Left ventricle myocardium superior (tissue), 1 donor: ENCODE measurements around the gene RFX3. TPM values are rescaled to one million over a fixed set of nuclear protein-coding genes. Genes with fewer than 3 reads are reported as not detected.

Experiments
- ATAC-seq: fragments of 200-7000 bp; cut with Tn5 transposase; one replicate; pipeline ENCODE4 v1.9.1; 2020; ENCODE audit warnings: mild to moderate bottlenecking, moderate library complexity
- DNase-seq: peaks from one replicate; pipeline ENCODE4 v3.0.0-alpha.2; 2020
- intact Hi-C: fragments of 100-400 bp; cut with micrococcal nuclease; formaldehyde crosslinking; loops from one replicate; pipeline ENCODE4 v1.11.0; 2022
- total RNA-seq: library from RNA; stranded (reverse); fragmentation: NEBNext Ultra II Directional; extraction: Animal tissue kit (Norgen Biotek cat#: 25700); gene quantifications from one replicate; pipeline ENCODE4 v1.2.1, GENCODE V29; 2021
- donor health status: DM: no; HTN: yes; CAD: no; lungs with severe emphysema.

RFX3 gene
- total RNA-seq, 1 donor from 2014 or later, result 3.0 TPM

DNA sequence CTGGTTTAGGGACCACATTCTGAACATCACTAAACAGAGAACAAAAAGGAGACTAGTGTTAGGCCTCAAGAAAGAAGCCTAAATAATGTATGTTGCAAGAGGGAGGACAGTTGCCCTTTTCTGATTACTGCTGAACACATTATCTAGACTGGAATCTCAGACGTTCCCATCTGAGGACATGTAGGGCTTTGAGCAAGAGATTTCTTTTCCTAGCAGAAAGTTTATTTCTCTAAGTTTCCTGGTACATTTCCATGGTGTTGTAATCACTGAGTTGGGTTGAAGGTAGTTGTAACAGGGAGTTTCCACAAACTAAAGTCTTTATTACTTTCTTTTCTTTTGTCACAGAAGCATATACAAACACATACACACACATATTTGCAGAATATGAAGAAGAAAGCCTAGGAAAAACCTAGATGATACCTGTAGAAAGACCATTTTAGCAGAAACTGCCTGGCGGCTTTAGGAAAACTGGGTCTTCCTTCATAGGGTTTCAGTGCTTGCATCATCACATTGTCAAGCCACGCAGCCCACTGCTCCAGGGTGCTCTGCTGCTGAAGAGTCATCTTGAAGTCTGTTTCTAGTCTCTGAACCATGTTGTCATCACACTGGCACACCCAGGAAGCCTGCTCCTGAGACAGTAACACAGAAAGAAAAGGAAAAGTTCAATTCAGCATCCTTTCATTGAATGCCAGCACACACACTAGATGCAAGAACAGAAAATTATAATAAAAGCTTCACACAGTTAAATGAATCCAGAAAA, 269.1 kb downstream of the RFX3 start:
- ATAC-seq (no peak), DNase-seq (no peak)
- intact Hi-C loops, result no loop called here

DNA sequence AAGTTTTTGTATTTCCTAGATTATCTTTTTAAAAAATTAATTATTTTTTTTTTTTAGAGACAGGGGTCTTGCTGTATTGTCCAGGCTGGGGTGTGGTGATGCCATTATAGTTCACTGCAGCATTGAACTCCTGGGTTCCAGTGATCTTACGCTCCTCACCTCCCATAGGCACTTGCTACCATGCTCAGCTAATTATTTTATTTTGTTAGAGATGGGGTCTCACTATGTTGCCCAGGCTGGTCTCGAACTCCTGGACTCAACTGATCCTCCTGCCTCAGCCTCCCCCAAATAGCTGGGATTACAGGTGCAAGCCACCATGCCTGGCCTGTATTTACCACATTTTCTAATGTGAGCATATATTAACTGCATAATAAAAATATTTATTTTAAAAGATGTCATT, 274.5 kb downstream of the RFX3 start:
- no peak for DNase-seq
- intact Hi-C loops, result no loop called here
- no peak for ATAC-seq

DNA sequence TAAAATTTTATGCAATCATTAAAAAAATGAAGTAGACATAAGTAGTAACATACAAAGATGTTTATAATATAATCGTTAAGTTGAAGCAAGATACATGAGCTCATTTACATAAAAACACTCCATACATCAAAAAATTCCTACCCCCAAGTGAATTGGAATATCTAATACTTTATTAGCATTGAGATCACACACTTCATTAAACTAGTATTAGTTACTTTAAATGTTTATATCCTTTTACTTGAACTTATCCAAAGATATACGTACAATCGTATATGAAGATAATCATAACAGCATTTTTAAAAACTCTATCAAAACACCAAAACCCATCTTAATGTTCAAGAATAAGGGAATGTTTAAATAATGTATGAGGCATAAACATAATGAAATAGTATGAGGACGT, 275.1 kb downstream of the RFX3 start:
- ATAC-seq (no peak), DNase-seq (no peak)
- intact Hi-C loops, result no loop called here

DNA sequence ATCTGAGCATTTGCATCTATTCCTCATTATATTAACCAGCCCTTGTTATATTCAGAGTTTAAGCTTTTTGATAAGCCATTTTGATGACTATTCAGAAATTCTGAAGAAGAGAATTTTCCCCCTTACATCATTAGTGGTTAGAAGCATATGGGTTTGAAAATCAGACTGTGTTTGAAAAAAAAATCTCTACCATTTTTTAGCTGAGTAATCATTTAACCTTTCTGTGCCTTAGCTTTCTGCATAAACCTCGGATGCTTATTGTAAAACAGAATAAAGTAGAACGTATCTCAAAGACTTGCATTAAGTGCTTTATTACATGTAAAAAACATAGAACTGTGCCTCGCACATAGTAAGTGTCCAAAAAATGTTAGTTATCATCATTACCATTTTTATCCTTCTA, 278.6 kb downstream of the RFX3 start:
- intact Hi-C loops, result loop anchor here (10.0 kb wide), 1 partner anchor 188 kb away; no protein-coding TSS in a partner anchor
- ATAC-seq, result no peak
- DNase-seq, result no peak

DNA sequence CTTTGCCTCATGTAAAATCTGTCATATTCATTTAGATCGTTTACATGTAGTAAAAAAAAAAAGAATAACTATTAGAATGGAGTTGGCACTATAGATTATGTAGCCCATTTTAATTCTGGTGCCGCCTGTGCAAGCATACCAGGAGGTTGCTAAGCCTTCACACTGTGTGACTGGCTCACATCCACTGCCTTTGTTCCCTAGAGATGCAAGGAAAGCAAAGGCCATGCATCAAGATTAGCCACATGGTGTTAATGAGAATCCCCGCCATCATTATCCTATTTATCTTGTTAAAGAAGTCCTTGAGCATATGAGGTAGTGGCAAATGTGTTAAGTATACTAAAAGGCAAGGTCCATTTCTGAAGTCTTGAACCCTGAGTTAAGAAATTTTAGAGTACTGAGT, 279.6 kb downstream of the RFX3 start:
- intact Hi-C loops, result loop anchor here (10.0 kb wide), 1 partner anchor 189 kb away; no protein-coding TSS in a partner anchor
- ATAC-seq (no peak), DNase-seq (no peak)

DNA sequence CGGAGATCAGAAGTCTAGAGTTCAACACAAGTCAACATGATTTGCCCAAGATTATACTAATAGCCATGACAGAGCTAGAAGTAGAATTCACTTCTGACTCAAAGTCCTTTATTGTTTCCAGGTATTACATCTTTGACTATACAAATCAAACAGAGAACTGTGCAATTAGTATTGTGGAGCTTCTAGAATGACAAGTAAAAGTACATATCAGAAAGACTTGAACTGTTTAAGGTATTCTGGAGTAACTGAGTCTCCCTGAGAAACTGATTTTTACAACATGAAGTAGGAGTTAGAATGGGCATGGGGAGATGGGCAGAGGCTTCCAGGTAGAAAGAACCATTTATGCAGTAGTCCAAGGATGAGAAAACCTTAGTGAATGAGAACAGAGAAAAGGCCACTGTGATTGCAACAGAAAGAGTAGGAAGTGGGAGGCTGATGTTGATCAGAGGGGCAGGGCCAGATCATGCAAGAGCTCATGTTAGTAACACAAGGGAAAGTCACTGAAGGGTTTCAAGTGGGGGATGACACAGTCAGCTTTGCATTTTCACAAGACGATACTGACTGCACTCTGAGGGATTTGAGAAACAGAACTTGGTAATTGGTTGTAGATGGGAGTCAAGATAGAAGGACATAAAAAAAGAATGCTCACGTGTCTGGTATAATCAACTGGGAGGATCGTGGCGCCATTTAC, 280.7 kb downstream of the RFX3 start:
- ATAC-seq (no peak), DNase-seq (no peak)
- intact Hi-C loops, result loop anchor here (10.0 kb wide), 1 partner anchor 190 kb away; no protein-coding TSS in a partner anchor

DNA sequence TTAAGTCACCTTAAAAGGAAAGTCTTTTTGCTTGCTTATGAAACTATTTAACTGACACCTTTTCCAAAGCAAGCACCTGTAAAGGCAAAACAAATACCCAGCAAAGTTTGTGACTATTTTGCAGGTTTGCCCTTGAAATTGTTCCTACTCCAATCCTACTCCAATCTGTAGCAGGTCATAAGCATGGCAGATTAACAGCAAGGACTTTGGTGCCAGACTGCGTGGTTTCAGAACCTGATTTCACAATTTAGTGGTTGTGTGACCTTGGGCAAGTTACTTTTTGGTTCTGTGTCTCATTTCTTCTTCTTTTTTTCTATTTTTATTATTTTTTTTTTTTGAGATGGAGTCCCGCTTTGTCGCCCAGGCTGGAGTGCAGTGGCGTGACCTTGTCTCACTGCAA, 282.1 kb downstream of the RFX3 start:
- DNase-seq, result no peak
- intact Hi-C loops, result loop anchor here (10.0 kb wide), 1 partner anchor 191 kb away; no protein-coding TSS in a partner anchor
- no peak for ATAC-seq

DNA sequence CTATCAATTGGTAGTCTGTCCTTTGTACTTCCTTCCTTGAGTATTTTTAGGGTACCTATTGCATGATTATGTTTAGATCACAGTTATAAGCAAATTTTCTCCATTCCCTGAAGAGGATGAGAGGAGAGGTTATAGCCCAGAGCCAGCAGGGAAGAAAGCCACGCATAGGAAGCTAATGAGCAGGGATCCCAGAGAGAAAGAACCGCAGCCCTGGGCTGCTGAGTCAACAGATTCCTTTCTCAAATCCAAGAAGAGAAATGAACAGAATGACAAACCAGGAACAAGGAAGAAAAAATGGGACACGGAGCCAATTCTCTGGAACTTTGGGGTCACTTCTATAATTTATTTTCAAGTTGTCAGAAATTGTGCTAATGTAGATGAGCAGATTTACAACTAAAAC, 284.5 kb downstream of the RFX3 start:
- DNase-seq (no peak), ATAC-seq (no peak)
- intact Hi-C loops, result loop anchor here (10.0 kb wide), 1 partner anchor 194 kb away; no protein-coding TSS in a partner anchor

DNA sequence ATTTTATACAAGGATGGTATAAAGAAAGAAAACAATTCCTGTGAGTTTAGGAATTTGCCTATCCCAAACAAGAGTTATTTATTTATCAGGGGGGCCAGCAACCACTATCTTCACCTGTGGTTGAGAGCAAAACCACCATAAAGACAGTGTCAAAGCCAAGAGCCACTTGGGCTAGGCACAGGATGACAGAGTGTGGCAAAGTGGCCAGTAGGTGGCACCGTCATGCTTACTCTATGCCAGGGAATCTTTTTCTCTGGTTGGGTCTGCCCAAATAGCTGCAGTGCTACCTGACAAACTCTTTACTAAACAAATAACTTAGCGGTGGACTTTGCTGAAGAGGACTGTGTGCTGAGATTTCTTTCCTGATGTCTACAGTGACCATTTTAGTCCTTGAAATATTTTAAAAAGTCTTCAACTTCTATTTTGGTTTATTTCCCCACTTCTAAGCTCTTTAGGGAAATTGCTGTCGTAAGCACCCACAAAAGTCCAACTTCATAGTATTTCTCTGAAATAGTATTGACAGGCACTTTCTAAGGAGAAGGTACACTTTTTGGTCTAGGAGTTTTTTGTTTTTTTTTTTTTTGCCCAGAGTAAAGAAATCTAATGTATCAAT, 285.0 kb downstream of the RFX3 start:
- ATAC-seq (peak; percentile 82), DNase-seq (peak; percentile 67)
- intact Hi-C loops, result loop anchor here (10.0 kb wide), 1 partner anchor 194 kb away; no protein-coding TSS in a partner anchor

DNA sequence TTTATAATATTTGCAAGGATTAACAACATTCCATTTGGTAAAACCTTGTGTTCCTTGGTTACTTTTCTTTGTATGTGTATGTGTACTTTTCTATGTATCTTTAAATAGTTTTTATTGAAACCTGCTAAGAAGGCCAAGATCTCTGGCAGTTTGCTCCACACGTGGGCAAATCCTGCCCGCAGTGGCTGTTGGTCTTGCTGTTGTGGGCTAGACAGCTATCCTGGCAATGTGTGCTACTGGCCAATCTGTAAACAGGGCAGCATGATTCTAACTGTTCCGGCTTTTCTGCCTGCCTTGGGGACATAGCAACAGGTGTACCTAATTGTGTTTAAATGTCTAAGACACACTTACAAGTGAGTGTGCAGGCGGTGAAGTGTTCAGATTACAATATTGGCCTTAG, 286.6 kb downstream of the RFX3 start:
- DNase-seq, result no peak
- intact Hi-C loops, result no loop called here
- ATAC-seq, result no peak

DNA sequence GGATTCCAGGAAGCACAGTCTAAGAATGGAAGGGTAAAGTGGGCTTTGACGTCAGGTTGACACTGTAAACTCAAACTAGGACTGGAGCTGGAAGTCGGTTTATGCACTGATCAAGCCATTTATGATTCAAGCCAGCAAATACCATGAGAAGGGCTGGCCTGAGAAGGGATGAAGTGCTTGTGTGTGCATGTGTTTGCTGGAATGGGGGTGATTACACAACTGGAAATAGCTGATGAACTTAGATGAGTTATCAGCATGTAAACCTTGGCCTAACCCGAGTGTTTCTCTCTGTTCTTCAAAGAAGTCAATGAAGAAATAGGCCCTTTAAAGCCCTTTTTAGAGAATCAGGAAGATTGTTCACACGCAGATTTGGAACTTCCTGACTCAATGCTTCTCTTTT, 287.6 kb downstream of the RFX3 start:
- intact Hi-C loops, result no loop called here
- DNase-seq (no peak), ATAC-seq (no peak)

DNA sequence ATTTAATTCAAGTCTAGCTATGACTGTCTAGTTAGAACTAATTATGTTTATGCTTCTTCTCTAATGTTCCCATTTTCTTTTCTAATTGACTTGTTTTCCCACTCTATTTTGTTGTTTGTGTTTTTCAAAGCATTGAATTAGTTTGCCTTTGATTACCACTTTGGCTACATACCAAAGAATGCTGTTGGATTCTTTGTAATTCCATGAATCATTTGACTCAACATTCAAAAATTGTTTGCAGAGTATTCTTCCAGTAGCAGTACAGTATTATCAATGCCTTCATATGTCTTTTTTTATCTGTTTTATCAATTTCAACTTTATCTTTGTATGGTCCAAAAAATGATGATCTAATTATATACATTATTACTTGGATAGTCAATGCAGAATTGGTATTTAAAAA, 288.7 kb downstream of the RFX3 start:
- intact Hi-C loops, result no loop called here
- no peak for ATAC-seq

DNA sequence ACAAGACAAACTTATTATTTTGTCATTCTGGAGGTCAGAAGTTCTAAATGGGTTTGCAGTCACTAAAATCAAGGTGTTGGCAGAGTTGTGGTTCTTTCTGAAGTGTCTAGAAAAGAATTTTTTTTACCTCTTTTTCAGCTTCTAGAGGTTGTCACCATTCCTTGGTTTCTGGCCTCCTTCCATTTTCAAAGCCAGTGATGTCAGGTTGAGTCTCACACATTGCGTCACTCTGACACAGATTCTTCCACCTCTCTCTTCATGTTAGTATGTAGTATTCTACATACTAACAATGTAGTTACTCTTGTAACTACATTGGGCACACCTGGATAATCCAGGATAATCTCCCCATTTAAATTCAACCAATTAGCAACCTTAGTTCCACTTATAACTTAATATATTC, 290.3 kb downstream of the RFX3 start:
- intact Hi-C loops, result no loop called here
- DNase-seq, result no peak

More for the DNA sequence above, 288.7 kb downstream of the RFX3 start:
- no peak for DNase-seq

DNA sequence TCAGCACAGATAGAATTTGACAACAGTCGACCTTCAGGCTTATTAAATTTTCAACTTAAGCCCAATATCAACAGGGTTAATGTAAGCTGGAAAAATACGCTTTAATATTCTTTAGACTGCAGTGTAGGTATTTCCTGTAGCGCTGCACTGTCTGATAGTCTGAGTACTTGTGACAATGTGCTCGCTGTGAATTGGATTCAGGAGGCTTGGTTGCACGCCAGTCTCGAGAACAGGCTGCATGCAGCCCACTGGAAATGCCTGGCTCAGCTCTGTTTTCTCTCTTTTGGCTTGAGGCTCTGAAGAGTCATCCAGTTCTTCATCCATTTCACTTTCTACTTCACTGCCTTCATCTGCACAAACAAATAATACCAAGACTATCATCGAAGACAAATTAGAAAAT, 300.9 kb downstream of the RFX3 start:
- ATAC-seq (peak; percentile 50), DNase-seq (peak; percentile 38)
- intact Hi-C loops, result no loop called here

More for the DNA sequence above, 290.3 kb downstream of the RFX3 start:
- no peak for ATAC-seq

DNA sequence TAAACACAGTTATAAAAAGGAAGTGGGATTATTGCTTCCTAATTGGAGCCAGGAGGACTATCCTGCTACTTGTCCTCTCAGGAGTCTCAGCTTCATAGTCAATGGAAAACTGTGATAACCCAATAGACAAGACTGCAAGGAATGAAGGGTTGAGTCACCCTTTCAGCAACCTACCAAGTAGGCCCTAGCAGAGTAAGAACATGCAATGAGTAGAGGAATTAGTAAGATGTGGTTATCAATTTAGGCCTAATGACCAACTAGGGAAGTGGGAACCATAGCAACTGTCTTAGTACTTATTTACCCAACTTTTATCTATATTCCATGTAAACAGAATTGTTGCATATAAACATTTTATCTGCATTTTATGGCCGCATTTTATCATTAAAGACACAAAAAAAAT, 310.1 kb downstream of the RFX3 start:
- ATAC-seq, result no peak
- DNase-seq, result no peak
- intact Hi-C loops, result no loop called here

DNA sequence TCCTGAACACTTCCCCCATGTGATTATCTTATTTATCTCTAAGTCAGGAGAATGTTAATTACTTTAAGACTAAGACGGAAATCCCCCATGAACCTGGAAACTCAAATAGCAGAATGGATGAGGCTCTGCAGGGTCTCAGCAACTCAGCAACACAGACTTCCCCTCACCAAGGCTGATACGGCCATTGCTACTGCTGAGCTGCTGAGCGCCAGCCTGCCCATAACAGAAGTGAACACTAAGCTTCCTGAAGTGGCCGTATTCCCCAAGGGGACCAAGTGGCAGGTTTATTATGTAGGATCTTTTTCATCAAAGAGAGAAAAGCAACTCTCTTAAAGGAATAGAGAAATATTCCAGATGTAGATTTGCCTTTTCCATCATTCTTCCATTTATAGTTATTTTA, 311.1 kb downstream of the RFX3 start:
- ATAC-seq (no peak), DNase-seq (no peak)
- intact Hi-C loops, result no loop called here

DNA sequence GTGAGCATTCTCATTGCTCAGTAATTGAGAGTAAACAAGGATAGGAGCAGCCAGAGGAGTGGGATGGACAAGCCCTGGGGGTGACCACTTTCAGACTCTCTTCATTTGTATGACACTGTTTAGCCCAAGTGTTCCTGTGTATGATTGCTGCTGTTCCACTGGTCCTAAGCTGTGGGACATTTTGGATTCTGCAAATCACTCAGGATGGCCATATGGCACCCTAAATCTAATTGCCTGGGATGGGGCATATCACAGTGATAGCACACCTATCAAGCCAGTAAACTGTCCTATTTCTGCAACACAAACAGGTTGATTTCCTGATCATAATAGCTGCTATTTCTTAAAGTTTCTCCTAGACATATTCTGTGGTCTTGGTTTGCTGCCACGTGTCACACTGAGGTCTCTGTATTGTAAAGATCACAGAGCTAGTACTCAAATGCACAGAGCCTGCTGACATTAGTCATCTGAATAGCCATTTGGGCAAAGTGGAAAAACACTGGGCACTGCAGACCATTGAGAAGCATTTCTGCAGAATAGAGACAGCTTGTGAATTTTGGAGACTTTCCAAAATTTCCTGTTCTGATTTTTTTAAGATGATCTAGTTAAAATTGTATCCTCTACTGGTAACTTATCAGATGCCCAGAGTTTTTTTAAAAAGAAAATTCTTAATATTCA, 320.2 kb downstream of the RFX3 start:
- ATAC-seq (no peak), DNase-seq (no peak)
- intact Hi-C loops, result no loop called here

DNA sequence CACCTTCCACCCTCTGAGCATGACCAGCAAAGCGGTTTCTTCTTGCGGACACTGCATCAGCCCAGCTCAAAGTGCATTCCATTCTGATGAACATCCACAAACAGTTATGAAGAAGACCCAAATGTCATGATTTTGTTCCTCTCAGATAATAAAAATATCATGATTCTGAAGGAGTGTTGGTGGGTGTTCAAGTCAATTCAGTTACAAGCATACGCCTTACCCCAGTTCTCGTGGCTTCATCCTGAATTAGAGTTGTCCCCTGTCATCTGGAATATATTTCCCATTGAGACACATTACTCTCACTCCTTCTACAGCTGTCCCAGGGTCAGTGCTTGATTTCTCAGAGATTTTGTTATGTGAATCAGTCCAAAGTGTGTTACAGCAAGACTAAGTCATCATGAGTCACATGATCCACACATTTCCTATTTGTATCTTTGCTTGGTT, 325.4 kb downstream of the RFX3 start:
- ATAC-seq (no peak), DNase-seq (no peak)
- intact Hi-C loops, result no loop called here

DNA sequence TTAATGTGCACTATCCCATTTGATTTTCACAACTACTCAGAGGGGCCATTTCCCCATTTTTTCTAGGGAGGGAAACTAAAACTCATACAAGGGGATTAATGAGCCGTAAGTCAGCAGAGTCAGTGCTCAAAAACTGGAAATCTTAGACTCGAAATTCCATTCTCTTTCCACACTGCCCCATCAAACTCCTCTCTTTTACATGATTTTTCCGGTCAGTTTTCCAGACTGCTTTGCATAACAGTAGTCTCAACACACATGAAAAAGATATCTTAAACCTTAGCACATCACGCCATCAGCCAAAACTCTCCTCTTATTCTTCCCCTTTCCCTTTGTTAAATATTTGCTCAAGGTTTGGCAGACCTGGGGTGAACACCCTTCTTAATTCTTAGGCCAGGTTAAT, 332.0 kb downstream of the RFX3 start:
- DNase-seq (no peak), ATAC-seq (no peak)
- intact Hi-C loops, result no loop called here

DNA sequence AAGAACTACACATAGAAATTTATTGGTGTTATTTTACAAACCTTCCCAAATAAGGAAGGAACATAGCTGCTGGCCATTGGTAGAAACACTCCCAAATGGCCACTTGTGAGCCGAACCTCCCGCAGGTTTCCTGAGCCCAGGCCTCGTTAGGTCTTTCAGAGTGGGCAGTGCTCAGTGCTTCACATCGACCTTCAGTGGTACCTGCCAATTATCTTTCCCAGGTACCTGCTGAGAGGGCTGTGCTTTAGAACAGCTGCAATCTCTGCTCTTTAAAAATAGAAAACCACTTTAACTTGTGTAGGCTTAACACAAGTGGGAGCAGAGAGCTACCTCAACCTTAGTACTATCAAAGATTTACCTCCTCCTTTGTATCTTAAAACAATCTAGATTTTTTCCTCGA, 334.1 kb downstream of the RFX3 start:
- ATAC-seq (no peak), DNase-seq (no peak)
- intact Hi-C loops, result no loop called here
